DMS 273 treated with DMSO at 0.1 percent for 48 hours (cell line): ENCODE measurements around the gene KLHL36.
"Not testable (repeated sequence)": the region's sequence is repeated elsewhere in the genome, so short reads cannot be mapped to it uniquely, and the experiment has no call there.

Source experiments
- DNase-seq: peaks from one replicate; lab custom pipeline; 2025; lab: John Stamatoyannopoulos, UW

Gene KLHL36

GRCh38 chr16:84673203-84673535, 24.9 kb downstream of the KLHL36 start:
- no peak for DNase-seq

- no peak for DNase-seq
Measured at GRCh38 chr16:84673561-84673960, 25.2 kb downstream of the KLHL36 start.

DNA sequence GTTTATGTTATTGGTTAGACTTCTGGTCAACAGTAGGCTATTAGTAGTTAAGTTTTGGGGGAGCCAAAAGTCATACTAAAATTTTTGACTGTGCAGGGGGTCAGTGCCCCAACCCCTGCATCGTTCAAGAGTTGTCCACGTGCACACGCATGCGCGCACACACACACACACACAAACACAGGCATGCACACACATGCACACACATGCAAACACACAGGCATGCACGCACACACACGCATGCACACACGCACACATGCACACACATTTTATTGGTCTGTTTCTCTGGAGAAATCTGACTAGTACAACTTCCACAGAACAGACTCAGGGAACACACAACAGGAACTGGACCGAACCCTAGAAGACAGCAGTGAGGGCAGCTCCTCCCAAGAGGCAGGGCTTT, 27.1 kb downstream of the KLHL36 start:
- DNase-seq, result no peak

- DNase-seq, result no peak
Measured at GRCh38 chr16:84675884-84676283, 27.6 kb downstream of the KLHL36 start.

GRCh38 chr16:84677017-84677803, 28.9 kb downstream of the KLHL36 start:
- DNase-seq, result no peak

GRCh38 chr16:84677849-84678248, 29.5 kb downstream of the KLHL36 start:
- no peak for DNase-seq

DNA sequence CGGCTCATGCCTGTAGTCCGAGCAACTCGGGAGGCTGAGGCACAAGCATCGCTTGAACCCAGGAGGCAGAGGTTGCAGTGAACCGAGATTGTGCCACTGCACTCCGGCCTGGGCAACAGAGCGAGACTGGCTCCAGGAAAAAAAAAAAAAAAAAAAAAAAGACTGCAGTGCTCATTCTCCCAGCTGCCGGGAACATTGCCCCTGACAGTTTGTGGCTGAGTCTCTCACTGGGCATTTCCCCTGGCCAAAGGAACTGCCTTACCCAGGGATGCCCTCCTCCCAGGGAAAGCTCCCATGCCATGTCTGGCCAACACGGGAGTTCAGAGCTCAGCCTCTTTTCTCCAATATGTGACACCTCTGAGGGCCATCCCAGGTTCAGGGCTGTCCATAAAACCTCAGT, 30.2 kb downstream of the KLHL36 start:
- no peak for DNase-seq

GRCh38 chr16:84680165-84680842, 32.0 kb downstream of the KLHL36 start:
- no peak for DNase-seq

GRCh38 chr16:84680843-84681629, 32.7 kb downstream of the KLHL36 start:
- DNase-seq, result no peak

GRCh38 chr16:84683691-84684591, 35.6 kb downstream of the KLHL36 start:
- DNase-seq, result no peak

DNA sequence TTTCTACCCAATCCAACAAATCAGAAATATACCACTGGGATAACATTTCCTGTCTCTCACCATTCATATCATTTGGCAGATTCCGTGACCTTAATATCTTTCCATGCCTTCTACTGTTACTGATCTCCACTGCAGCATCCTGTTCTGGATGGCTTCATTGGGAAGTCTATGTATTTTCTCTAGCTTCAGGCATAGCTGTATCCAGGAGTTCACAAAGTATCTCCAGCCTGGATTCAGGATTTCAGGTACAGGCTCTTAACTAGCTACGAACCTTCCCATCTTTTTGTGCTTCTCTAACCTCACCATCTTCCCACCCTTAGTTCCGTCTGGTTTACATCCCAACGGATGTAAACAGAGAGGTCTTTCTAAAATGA, 36.3 kb downstream of the KLHL36 start:
- DNase-seq, result no peak

DNA sequence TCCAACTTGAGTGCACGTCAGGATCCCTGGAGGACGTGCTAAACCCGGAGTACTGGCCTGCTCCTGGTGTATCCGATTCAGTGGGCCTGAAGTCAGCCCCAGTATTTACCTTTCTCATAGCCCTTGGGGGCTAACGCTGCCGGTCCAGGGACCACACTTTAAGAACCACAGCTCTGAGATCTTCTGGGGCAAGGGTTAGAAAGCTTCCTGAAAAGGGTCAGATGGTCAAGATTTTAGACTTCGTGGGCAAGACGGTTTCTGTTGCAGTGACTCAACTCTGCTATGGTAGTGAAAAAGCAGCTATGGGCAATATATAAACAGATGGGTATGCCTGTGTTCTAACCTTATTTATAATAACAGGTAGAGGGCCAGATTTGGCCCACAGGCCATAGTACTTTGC, 36.9 kb downstream of the KLHL36 start:
- no peak for DNase-seq

- no peak for DNase-seq
Measured at GRCh38 chr16:84686707-84687298, 38.5 kb downstream of the KLHL36 start.

- no peak for DNase-seq
Measured at GRCh38 chr16:84687715-84688114, 39.4 kb downstream of the KLHL36 start.

- not testable (repeated sequence) for DNase-seq
Measured at GRCh38 chr16:84688163-84688562, 39.9 kb downstream of the KLHL36 start.

GRCh38 chr16:84689111-84689510, 40.8 kb downstream of the KLHL36 start:
- no peak for DNase-seq

GRCh38 chr16:84690088-84690819, 41.9 kb downstream of the KLHL36 start:
- DNase-seq, result no peak

GRCh38 chr16:84692451-84693214, 44.3 kb downstream of the KLHL36 start:
- no peak for DNase-seq

DNA sequence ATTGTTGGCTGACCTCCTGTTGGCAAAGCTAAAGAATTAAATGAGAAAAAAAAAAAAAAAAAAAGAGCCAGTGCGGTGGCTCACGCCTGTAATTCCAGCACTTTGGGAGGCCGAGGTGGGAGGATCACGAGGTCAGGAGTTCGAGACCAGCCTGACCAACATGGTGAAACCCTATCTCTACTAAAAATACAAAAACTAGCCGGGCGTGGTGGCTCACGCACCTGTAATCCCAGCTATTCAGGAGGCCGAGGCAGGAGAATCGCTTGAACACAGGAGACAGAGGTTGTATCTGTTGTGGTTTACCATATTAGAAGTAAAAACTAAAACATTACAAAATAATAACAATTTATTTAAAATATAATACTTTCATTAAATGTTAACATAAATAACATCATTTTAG, 45.6 kb downstream of the KLHL36 start:
- not testable (repeated sequence) for DNase-seq

GRCh38 chr16:84694980-84695379, 46.7 kb downstream of the KLHL36 start:
- no peak for DNase-seq
